IMR-90 (cell line): ENCODE results near the gene NOD2. TPM values are rescaled to one million over a fixed set of nuclear protein-coding genes. Genes with fewer than 3 reads are reported as not detected.

Experiments used
- ATAC-seq: fragments of 200-7000 bp; cut with Tn5 transposase; 2 replicates; pipeline ENCODE4 v1.9.1; 2020; ENCODE audit warnings: low read depth, mild to moderate bottlenecking, moderate library complexity
- BruUV-seq: library from RNA; stranded (reverse); fragments of 400-500 nt; replicated peaks from 2 replicates; lab custom pipeline; 2021; lab: Mats Ljungman, UMichigan
- CTCF ChIA-PET: fragments of 300-600 bp; formaldehyde crosslinking; extraction: SDS; loops from one replicate; lab custom pipeline; 2021; ENCODE audit warnings: antibody characterized with exemption; lab: Yijun Ruan, JAX
- POLR2A ChIA-PET: fragments of 300-600 bp; sonication (Branson Sonifier 250); formaldehyde crosslinking; loops from one replicate; lab custom pipeline; 2022; ENCODE audit warnings: antibody characterized with exemption; ENCODE audit not compliant: unreplicated experiment; lab: Charles Lee
- DNase-seq: peaks from one replicate; pipeline ENCODE4 v3.0.0; 2013
- H2AFZ ChIP-seq: replicated peaks from 2 replicates; pipeline ENCODE3; 2013; ENCODE audit warnings: low read length, mild to moderate bottlenecking; ENCODE audit not compliant: poor library complexity
- H2AK5ac ChIP-seq: 2 replicates; pipeline ENCODE4 v1.6.1; 2013; ENCODE audit warnings: low read depth, low read length, inconsistent platforms
- H2AK9ac ChIP-seq: replicated peaks from 2 replicates; pipeline ENCODE3; 2013; ENCODE audit warnings: mild to moderate bottlenecking, low read depth, low read length, moderate library complexity; ENCODE audit not compliant: poor library complexity
- H2BK120ac ChIP-seq: 2 replicates; pipeline ENCODE4 v1.6.1; 2013; ENCODE audit warnings: low read depth, low read length, inconsistent platforms
- H2BK15ac ChIP-seq: 3 replicates; pipeline ENCODE4 v1.6.1; 2013; ENCODE audit warnings: low read depth, low read length, inconsistent platforms
- H2BK20ac ChIP-seq: 2 replicates; pipeline ENCODE4 v1.6.1; 2013; ENCODE audit warnings: low read depth, mild to moderate bottlenecking, inconsistent platforms, low read length, moderate library complexity
- H2BK5ac ChIP-seq: 2 replicates; pipeline ENCODE4 v1.6.1; 2013; ENCODE audit warnings: mild to moderate bottlenecking, low read depth, low read length, inconsistent platforms; ENCODE audit not compliant: poor library complexity, severe bottlenecking
- H3K14ac ChIP-seq: replicated peaks from 2 replicates; pipeline ENCODE4 v1.6.1; 2013; ENCODE audit warnings: low read depth, low read length, inconsistent platforms
- H3K18ac ChIP-seq: 2 replicates; pipeline ENCODE4 v1.6.1; 2013; ENCODE audit warnings: low read depth, low read length, control low read depth
- H3K23ac ChIP-seq: 2 replicates; pipeline ENCODE4 v1.6.1; 2013; ENCODE audit warnings: low read depth, low read length, inconsistent platforms
- H3K27ac ChIP-seq: 2 replicates; pipeline ENCODE4 v1.5.1; 2013; ENCODE audit warnings: mild to moderate bottlenecking, control low read depth, low read length; ENCODE audit not compliant: insufficient read depth
- H3K27me3 ChIP-seq: 2 replicates; pipeline ENCODE4 v1.6.1; 2013; ENCODE audit warnings: low read length; ENCODE audit not compliant: control insufficient read depth, insufficient read depth
- H3K36me3 ChIP-seq: 2 replicates; pipeline ENCODE4 v1.6.1; 2013; ENCODE audit warnings: low read length, mixed read lengths; ENCODE audit not compliant: control insufficient read depth, insufficient read depth
- H3K4ac ChIP-seq: 2 replicates; pipeline ENCODE4 v1.6.1; 2013; ENCODE audit warnings: low read depth, low read length, inconsistent platforms
- H3K4me1 ChIP-seq: 2 replicates; pipeline ENCODE4 v1.6.1; 2013; ENCODE audit warnings: low read length, mixed read lengths; ENCODE audit not compliant: control insufficient read depth, insufficient read depth
- H3K4me2 ChIP-seq: 2 replicates; pipeline ENCODE4 v1.6.1; 2013; ENCODE audit warnings: low read depth, mild to moderate bottlenecking, control low read depth, low read length, moderate library complexity
- H3K4me3 ChIP-seq: 2 replicates; pipeline ENCODE4 v1.5.1; 2013; ENCODE audit warnings: low read depth, mild to moderate bottlenecking, control low read depth, low read length, moderate library complexity; ENCODE audit not compliant: insufficient read depth
- H3K56ac ChIP-seq: 2 replicates; pipeline ENCODE4 v1.6.1; 2013; ENCODE audit warnings: low read length, inconsistent platforms; ENCODE audit not compliant: insufficient read depth; ENCODE audit errors: extremely low read depth
- H3K79me1 ChIP-seq, 2 experiments: 2 replicates each; pipeline ENCODE4 v1.6.1; 2013; ENCODE audit warnings: low read length in 2 of 2, inconsistent platforms in 1 of 2, low read depth in 1 of 2
- H3K9ac ChIP-seq: 2 replicates; pipeline ENCODE4 v1.6.1; 2013; ENCODE audit warnings: low read depth, low read length, control low read depth
- H3K9me1 ChIP-seq: 2 replicates; pipeline ENCODE4 v1.6.1; 2013; ENCODE audit warnings: low read length, inconsistent platforms; ENCODE audit not compliant: insufficient read depth
- H3K9me3 ChIP-seq: 2 replicates; pipeline ENCODE4 v1.6.1; 2013; ENCODE audit warnings: low read length; ENCODE audit not compliant: control insufficient read depth, insufficient read depth
- H4K20me1 ChIP-seq: 2 replicates; pipeline ENCODE4 v1.6.1; 2013; ENCODE audit warnings: low read length, inconsistent platforms; ENCODE audit not compliant: insufficient read depth
- H4K5ac ChIP-seq: 2 replicates; pipeline ENCODE4 v1.6.1; 2013; ENCODE audit warnings: mild to moderate bottlenecking, low read depth, low read length, control low read depth
- H4K8ac ChIP-seq, 2 experiments: 2 replicates each; pipeline ENCODE4 v1.6.1; 2013; ENCODE audit warnings: low read depth in 2 of 2, low read length in 2 of 2, control low read depth in 1 of 2, inconsistent platforms in 1 of 2
- H4K91ac ChIP-seq: 2 replicates; pipeline ENCODE4 v1.6.1; 2013; ENCODE audit warnings: low read depth, low read length, inconsistent platforms; ENCODE audit not compliant: insufficient read depth
- BHLHE40 ChIP-seq: fragments of 150-350 bp; IDR thresholded peaks from 2 replicates; pipeline ENCODE4 v1.6.1; 2016; ENCODE audit warnings: mild to moderate bottlenecking, low read depth, low read length
- CEBPB ChIP-seq: IDR thresholded peaks from 2 replicates; pipeline ENCODE4 v1.6.1; 2012; ENCODE audit warnings: low read depth, low read length, improper control_type of control experiment
- CHD1 ChIP-seq: IDR thresholded peaks from 2 replicates; pipeline ENCODE4 v1.6.1; 2012; ENCODE audit warnings: low read depth, low read length, improper control_type of control experiment
- CTCF ChIP-seq: conservative IDR thresholded peaks from 2 replicates; pipeline ENCODE4 v1.5.1; 2012; ENCODE audit warnings: mild to moderate bottlenecking, low read depth, low read length, improper control_type of control experiment
- ELK1 ChIP-seq: fragments of 150-350 bp; IDR thresholded peaks from 2 replicates; pipeline ENCODE4 v1.6.1; 2016; ENCODE audit warnings: low read depth, mild to moderate bottlenecking, low read length, moderate library complexity, borderline replicate concordance
- FOS ChIP-seq: fragments of 150-350 bp; IDR thresholded peaks from 2 replicates; pipeline ENCODE4 v1.6.1; 2016; ENCODE audit warnings: low read depth, low read length
- MAFK ChIP-seq: IDR thresholded peaks from 2 replicates; pipeline ENCODE4 v1.6.1; 2012; ENCODE audit warnings: low read depth, low read length, improper control_type of control experiment
- MAZ ChIP-seq: IDR thresholded peaks from 2 replicates; pipeline ENCODE4 v1.6.1; 2012; ENCODE audit warnings: low read depth, mild to moderate bottlenecking, low read length, improper control_type of control experiment, moderate library complexity, borderline replicate concordance
- MXI1 ChIP-seq: IDR thresholded peaks from 2 replicates; pipeline ENCODE4 v1.6.1; 2012; ENCODE audit warnings: low read depth, mild to moderate bottlenecking, low read length, moderate library complexity, borderline replicate concordance
- NFE2L2 ChIP-seq: fragments of 150-350 bp; IDR thresholded peaks from 2 replicates; pipeline ENCODE4 v1.6.1; 2016; ENCODE audit warnings: low read depth, mild to moderate bottlenecking, low read length
- POLR2A ChIP-seq: IDR thresholded peaks from 2 replicates; pipeline ENCODE4 v1.6.1; 2012; ENCODE audit warnings: mild to moderate bottlenecking, low read depth, low read length
- RAD21 ChIP-seq: IDR thresholded peaks from 2 replicates; pipeline ENCODE4 v1.6.1; 2012; ENCODE audit warnings: low read length, improper control_type of control experiment
- RCOR1 ChIP-seq: IDR thresholded peaks from 2 replicates; pipeline ENCODE4 v1.6.1; 2012; ENCODE audit warnings: mild to moderate bottlenecking, low read length, improper control_type of control experiment; ENCODE audit not compliant: insufficient replicate concordance
- RFX5 ChIP-seq: IDR thresholded peaks from 2 replicates; pipeline ENCODE4 v1.8.0; 2012; ENCODE audit warnings: low read depth, mild to moderate bottlenecking, low read length, moderate library complexity
- SMC3 ChIP-seq: fragments of 150-350 bp; IDR thresholded peaks from 2 replicates; pipeline ENCODE4 v1.6.1; 2016; ENCODE audit warnings: low read depth, mild to moderate bottlenecking, antibody characterized with exemption, low read length, moderate library complexity
- USF2 ChIP-seq: fragments of 150-350 bp; IDR thresholded peaks from 2 replicates; pipeline ENCODE4 v1.6.1; 2017; ENCODE audit warnings: mild to moderate bottlenecking, antibody characterized with exemption, low read length, low read depth
- WGBS, 2 experiments: methylation state at CpG; one replicate each; pipeline versions ENCODE4 v1.1.5 to v1.1.7; 2013; ENCODE audit warnings: missing lambda C conversion rate in 2 of 2; ENCODE audit not compliant: insufficient read length in 1 of 2; ENCODE audit errors: extremely low coverage in 2 of 2; 5-methylcytosine and 5-hydroxymethylcytosine counted together
- dilution Hi-C: fragments of 300-500 bp; cut with HindIII; formaldehyde crosslinking; loops from one replicate; pipeline ENCODE4 v1.14.3; 2018; ENCODE audit warnings: low sequenced_read_pairs; ENCODE audit not compliant: unreplicated experiment
- in situ Hi-C: fragments of 300-500 bp; cut with MboI; formaldehyde crosslinking; loops from 3 replicates; pipeline ENCODE4 v1.14.3; 2019; ENCODE audit warnings: low sequenced_read_pairs, inconsistent platforms, mixed read lengths
- intact Hi-C: fragments of 100-400 bp; cut with micrococcal nuclease; formaldehyde crosslinking; loops from 2 replicates; pipeline ENCODE4 v1.10.0; 2022
- polyA plus RNA-seq, 3 experiments: library from polyadenylated mRNA; depleted of rRNA; stranded (reverse); fragments of >200 nt; gene quantifications; 2 replicates each; pipeline ENCODE4 v1.2.3, GENCODE V29; 2012; ENCODE audit warnings: low replicate concordance in 1 of 3
- total RNA-seq: library from RNA; depleted of rRNA; stranded (reverse); fragments of >200 nt; gene quantifications from 2 replicates; pipeline ENCODE4 v1.2.3, GENCODE V29; 2012

Gene NOD2
- total and polyA plus RNA-seq, 2 of the 4 experiments (the other 2 are of a cell fraction), result not detected

GRCh38 chr16:50717091-50717490, 23.7 kb downstream of the NOD2 start:
- POLR2A ChIA-PET, result no interaction called here
- BruUV-seq, result no TSS peak

More at GRCh38 chr16:50717091-50717490, 23.7 kb downstream of the NOD2 start:
- Histone ChIP-seq H3K79me1 (no peaks in the 10 kb centered on the region), H3K14ac (no peak overlapping the region), H2AFZ (no peak overlapping the region), H2BK120ac (no peak overlapping the region), H2BK5ac (no peak overlapping the region), H3K9me1 (no peaks in the 10 kb centered on the region), H3K56ac (no peak overlapping the region), H3K27ac (no peak overlapping the region), H3K4ac (no peak overlapping the region), H4K91ac (no peak overlapping the region), H2BK15ac (no peak overlapping the region), H4K8ac (no peak overlapping the region), H2BK20ac (no peak overlapping the region), H3K27me3 (no peaks in the 10 kb centered on the region; the same call in 1 of the 2 replicates), H4K5ac (no peak overlapping the region), H3K4me2 (no peak overlapping the region), H3K4me3 (no peak overlapping the region), H2AK5ac (no peak overlapping the region), H4K20me1 (no peaks in the 10 kb centered on the region), H2AK9ac (no peak overlapping the region), H3K23ac (no peak overlapping the region), H3K18ac (no peak overlapping the region), H3K9me3 (no peaks in the 10 kb centered on the region), H3K36me3 (no peaks in the 10 kb centered on the region), H3K9ac (no peak overlapping the region), H3K4me1 (no peaks in the 10 kb centered on the region)
- in situ Hi-C loops (no loop called here), dilution Hi-C loops (no loop called here), intact Hi-C loops (no loop called here)
- TF ChIP-seq BHLHE40 (no peak), MXI1 (no peak), USF2 (no peak), POLR2A (no peak), FOS (no peak), RAD21 (no peak), RFX5 (no peak), ELK1 (no peak), NFE2L2 (no peak), CEBPB (no peak), MAZ (no peak), RCOR1 (no peak), MAFK (no peak), CTCF (no peak), CHD1 (no peak), SMC3 (no peak)
- DNase-seq (no peak), ATAC-seq (no peak)
- CTCF ChIA-PET, result interaction anchor here (1.2 to 1.7 kb wide), 2 partner anchors 52 to 692 kb away, joined by 3 to 4 read pairs; partner anchors contain the start of gene CNEP1R1
- WGBS, 2 experiments, result 40% methylated on average over 1 of the region's 4 CpGs; no CpG with 5 or more reads in 1 of the 2 experiments
